HG03520 (cell line): ENCODE measurements around the gene PCP2.
A peak's percentile ranks its signal among the peaks of the same experiment; 100 is the strongest.

Experiments used
- ATAC-seq: cut with Tn5 transposase; IDR thresholded peaks from one replicate; pipeline ENCODE4 v1.9.1; 2021; ENCODE audit warnings: mild to moderate bottlenecking, moderate library complexity; ENCODE audit not compliant: unreplicated experiment

Gene PCP2

DNA sequence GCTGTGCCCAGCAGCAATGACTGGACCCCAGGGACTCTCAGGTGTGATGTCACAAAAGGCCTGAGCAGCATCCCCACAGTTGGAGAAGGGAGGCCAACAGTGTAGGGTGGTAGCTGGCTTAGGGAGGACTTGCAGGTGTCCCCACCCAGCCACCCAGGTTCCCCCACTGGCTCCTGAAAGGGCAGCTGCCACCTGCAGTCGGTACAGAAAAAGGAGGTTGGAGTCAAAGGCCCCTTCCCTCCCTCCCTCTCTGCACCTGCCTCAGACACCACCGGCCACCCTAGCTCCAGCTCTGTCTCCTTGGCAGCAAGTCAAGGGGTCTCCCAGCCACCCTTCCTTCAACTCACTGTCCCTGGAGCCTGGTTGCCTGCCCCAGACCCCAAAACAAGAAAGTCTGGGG, at the start of gene PCP2:
TSS of gene PCP2 (minus strand) at position 22 of the 400 bp plus-strand sequence. CDS start 262 bp downstream, outside the sequence.
- no peak for ATAC-seq

DNA sequence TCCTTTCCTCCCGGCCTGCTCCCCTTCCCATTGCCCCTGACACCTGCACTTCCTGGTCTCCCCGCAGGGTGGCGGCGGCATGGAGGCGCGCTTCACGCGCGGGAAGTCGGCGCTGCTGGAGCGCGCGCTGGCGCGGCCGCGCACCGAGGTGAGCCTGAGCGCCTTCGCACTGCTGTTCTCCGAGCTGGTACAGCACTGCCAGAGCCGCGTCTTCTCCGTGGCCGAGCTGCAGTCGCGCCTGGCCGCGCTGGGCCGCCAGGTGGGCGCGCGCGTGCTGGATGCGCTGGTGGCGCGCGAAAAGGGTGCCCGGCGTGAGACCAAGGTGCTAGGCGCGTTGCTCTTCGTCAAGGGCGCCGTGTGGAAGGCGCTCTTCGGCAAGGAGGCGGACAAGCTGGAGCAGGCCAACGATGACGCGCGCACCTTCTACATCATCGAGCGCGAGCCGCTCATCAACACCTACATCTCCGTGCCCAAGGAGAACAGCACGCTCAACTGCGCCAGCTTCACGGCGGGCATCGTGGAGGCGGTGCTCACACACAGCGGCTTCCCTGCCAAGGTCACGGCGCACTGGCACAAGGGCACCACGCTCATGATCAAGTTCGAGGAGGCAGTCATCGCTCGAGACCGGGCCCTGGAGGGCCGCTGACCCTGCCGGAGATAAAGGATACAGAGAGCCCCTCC, 48.8 kb upstream of the PCP2 start:
- ATAC-seq, result no peak

DNA sequence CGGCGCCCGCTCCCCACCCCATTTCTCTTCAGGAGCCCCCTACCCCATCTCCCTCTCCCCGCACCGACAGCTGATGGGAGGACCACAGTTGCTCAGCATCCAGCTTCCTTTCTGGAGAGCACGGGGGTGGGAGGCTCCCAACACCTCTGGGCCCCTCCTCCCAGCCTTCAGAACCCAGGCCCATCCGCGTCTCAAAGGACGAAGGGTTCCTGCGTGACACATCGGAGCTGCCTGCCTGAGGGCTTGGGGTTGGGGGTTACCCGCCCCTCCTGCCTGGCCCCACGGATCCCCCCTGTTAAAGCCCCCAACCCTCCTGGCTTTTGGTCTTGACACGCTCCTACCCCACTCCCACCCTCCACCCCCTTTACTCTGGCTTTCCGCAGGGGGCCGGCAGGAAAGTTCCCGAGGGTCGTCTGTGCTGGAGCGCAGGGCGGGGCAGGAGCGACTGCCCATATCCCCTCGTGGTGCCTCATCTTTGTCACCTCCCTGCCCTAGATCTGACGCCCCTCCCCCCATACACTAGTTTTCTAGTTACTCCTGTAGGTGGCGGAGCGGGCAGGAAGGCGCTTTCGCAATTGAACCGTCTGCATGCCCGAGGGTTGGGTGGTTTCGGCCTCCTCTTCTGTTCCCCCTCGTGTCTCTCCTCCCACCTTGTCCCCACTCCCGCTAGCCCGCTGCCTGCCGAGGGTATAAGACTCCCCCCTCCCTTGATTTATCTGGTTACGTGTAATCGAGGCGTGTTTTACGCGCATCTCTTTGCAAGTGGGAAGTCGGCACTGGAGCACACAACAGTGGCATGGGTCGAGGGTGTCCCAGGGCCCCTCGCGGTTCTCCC, 48.0 kb upstream of the PCP2 start:
- no peak for ATAC-seq

DNA sequence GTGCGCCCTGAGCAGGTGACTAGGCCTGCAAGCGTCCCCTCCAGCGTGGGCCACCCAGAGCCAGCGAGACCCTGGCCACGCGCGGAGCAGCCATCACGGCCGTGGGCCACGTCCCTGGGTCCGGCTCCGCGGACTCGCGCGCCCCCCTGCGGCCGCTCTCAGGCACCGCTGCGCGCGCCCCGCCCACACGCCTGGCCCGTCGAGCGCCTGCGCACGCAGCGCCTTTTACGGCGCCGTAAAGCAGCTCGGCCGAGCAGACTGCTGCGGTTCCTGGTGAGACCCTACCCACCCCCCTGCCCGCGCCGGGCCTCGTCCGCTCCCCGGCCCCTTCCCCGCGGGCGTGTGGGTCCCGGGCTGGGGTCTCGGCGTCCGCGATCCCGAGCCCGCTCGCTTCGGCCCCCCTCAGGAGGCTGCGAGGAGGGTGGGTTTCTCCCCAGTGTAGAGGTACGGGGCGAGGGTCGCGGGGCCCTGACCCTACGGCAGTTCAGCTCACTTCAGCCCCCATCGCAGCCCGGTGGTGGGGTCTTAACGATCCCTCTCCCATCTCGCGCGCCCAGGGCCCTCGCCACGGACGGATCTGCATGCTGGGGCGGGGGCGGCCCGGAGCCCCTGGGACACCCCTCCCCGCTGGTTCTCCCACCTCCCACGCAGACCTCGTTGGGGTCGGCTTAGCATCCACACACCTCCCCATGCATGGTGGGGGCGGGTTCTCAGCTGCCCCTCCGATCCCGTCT, 47.3 kb upstream of the PCP2 start, which contains the start of gene TRAPPC5:
TSS of gene TRAPPC5 (plus strand) at position 228 of the 734 bp plus-strand sequence. CDS start 1,421 bp downstream, outside the sequence.
- peak; percentile 44 for ATAC-seq

DNA sequence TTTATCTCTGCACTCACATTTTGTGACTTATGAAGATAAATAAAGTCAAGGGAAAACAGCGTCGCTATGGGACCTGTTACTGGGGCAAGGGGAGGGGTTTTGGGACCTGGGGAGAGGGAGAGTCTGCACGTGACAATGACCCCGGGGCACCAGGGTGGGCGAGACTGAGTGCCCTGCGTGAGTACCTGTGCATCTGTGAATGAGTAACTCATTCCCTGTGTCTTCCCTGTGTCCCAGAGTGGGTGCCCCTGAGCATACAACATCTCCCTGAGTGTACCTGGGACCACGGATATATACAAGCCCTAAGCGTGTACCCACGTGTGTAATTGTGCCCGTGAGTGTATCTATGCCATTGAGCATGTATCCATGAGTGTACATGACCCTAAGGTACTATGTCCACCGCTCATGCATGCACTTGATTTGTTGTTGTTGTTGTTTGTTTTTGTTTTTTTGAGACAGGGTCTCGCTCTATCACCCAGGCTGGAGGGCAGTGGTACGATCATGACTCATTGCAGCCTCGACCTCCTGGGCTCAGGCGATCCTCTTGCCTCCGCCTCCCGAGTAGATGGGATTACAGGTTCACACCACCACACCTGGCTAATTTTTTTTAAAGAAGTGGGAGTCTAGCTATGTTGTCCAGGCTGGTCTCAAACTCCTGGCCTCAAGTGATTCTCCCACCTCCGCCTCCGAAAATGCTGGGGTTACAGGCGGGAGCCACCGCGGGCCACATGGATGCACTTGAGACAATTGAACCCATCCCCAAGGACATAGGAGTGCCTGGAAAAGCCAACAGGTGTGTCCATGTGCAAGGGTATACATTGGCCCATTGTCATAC, 46.5 kb upstream of the PCP2 start:
- ATAC-seq, result no peak

DNA sequence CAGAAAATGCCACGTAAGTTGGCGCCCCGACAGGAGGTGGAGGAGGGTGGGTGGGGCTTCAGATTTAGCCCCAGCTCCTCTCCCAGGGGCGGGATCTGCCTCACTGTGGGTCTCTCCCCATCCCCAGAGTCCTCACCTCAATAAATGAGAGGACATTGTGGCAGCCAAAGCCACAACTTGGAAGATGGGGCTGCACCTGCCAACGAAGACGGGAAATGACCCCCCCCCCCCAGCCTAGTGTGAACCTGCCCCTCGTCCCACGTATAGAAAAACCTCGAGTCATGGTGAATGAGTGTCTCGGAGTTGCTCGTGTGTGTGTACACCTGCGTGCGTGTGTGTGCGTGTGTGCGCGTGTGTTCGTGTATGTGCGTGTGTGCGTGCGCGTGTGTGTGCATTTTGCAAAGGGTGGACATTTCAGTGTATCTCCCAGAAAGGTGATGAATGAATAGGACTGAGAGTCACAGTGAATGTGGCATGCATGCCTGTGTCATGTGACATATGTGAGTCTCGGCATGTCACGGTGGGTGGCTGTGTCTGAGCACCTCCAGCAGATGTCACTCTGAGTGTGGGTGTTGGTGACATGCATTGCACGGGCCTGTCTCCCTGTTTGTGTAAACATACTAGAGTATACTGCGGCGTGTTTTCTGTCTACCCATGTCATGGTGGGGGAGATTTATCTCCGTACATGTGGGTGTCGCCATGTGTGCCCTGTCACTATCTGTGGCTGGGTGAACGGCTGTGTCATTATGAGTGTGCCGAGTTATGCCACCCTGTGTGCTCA, 45.6 kb upstream of the PCP2 start:
- ATAC-seq, result no peak

DNA sequence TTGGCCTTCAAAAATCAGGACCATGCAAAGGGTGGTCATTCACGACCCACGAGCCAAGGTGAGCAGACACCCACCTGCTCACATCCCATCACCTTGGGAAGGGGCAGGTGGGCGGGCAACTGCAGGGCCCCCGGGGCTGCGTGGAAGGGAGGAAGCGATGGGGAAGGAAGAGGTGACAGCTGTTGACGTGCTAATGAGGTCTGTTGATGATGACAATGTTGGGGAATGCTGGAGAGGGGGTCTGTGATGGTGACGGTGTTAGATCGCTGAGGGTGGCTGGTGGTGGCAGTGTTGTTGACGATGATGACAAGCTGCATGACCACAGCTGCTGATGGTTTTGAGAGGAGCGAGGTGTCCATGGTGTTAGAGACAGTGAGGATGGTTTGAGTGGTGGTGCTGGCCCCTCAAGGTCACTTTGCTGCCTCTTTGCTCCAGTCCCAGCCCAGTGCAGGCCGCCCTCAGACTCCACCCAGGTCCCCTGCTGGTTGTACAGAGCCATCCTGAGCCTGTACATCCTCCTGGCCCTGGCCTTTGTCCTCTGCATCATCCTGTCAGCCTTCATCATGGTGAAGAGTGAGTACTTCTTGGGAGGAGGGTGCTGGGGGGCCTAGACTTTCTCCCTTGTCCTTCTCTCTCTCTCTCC, 44.3 kb upstream of the PCP2 start:
- ATAC-seq, result no peak

DNA sequence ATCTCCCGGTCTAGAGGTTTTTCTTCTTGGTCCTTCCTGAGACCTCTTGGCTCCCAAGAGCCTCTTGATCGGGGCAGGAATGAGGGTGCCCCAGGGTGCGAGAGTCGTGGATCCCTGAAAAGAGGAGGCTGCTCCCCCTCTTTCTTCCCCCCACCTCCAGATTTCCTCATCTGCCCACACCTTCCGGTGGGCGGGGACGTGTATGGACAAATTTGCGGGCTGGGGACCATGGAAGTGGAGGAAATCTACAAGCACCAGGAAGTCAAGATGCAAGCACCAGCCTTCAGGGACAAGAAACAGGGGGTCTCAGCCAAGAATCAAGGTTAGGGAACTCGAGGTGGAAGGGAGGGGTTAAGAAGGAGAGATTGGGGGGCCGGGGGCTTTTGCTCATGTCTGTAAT, 43.3 kb upstream of the PCP2 start, which contains the start of gene MCEMP1:
TSS of gene MCEMP1 (plus strand) at position 237 of the 400 bp plus-strand sequence. CDS start at position 268, 31 bp downstream.
- no peak for ATAC-seq

DNA sequence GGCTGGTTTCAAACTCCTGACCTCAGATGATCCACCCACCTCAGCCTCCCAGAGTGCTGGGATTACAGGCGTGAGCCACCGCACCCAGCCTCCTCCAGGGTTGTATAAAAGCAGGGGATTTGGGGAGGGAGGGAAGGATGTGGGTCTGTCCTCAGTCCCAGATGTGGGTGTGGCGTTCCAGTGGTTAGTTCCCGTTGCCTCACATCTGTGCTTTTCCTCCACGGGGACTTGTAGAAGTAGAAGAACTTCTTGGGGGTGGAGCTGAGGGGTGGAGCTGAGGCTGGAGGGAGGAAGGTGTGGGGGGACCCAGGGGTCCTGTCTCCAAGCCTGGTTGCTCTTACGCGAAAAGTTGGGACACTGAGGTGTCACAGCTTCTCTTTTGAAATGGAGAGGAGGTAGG, 42.9 kb upstream of the PCP2 start:
- ATAC-seq, result no peak

DNA sequence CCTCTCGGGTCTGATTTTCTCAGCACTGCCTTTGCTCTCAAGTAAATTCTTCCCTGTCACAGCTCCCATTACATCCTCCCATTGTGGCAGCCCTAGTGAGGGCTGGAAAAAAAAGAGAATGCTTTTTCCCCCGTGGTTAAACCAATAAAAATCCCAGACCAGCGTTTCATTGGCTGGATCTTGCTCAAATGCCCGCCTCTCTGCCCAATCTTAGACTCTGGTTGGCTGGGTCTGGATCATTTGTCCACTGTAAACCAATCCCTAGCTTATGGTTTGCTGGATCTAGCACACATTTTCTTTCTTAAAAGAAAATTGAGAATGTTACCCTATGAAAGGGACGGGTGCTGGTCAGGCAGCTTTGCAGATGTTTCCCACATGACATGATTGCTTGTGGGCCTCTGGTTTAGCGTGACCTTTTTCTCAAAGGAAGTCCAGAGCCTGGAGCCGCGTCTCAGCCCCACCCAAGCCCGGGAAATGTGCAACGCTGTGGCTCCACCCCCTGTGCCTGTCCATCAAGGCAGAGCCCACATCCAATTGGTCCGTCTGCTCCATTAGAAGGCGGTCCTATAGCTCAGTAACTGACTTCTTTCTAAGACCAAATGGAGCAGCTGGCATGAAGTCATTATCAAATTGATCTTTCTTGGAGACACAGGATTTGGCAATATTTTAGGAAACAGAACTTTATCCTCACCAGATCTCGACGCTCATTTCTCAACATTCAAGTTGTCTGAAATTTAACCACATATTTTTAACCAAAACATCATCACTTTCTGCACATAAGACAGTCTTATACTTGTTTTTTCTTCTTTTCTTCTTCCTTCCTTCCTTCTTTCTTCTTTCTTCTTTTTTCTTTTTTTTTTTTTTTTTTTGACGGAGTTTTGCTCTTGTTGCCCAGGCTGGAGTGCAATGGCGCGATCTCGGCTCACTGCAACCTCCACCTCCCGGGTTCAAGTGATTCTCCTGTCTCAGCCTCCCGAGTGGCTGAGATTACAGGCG, 40.8 kb upstream of the PCP2 start:
- no peak for ATAC-seq

DNA sequence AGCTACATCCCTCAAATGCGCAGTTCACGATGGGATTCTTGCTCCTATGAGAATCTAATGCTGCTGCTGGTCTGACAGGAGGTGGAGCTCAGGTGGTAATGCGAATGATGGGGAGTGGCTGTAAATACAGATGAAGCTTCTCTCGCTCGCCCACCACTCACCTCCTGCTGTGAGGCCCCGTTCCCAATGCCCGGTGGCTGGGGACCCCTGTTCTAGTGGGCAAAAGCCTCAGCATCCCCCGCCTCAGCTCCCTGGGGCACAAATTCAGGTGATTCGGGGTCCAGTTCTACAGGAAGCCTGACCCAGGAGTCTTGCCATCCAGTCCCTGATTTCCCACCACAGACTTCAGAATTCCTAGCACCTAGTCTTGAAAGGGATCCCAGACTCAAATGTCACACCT, 39.0 kb upstream of the PCP2 start:
- ATAC-seq, result no peak

DNA sequence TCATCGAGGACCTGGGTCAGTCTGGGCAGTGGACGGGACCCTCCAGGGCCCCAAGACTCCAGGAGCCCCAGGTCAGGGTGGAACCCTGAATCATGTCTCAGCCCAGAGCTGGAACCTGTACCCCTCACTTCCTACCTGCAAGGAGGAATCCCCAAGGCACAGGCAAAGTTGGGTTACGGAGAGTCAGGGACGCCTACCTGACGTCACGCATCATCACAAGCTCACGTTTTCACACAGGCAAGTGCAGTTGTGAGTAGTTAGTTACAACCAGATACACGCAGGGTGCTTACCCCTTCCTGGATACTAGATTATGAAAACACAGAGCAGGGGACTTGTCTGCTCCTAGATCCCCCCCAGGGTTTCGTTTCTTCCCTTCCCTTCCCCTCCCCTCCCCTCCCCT, 37.3 kb upstream of the PCP2 start:
- ATAC-seq, result no peak

DNA sequence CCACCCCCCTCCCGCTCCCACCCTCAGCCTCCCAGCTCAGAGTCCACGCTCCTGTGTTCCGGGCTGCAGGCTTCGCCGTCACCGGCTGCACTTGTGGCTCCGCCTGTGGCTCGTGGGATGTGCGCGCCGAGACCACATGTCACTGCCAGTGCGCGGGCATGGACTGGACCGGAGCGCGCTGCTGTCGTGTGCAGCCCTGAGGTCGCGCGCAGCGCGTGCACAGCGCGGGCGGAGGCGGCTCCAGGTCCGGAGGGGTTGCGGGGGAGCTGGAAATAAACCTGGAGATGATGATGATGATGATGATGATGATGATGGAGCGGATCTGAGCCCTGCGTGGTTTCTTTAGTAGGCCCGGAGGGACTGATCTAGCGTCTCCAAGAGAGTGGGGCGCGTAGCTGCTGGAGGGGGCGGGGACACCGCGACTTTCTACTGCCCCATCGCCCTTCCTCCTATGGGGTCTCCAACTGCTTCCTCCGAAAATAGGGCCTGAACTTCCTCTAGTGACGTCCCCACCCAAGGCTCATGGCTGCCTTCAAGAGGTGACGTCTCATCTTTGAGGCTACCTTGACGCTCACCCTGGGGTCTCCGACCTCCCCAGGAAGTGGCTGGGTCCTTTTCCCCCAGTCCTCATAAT, 36.7 kb upstream of the PCP2 start:
- no peak for ATAC-seq

DNA sequence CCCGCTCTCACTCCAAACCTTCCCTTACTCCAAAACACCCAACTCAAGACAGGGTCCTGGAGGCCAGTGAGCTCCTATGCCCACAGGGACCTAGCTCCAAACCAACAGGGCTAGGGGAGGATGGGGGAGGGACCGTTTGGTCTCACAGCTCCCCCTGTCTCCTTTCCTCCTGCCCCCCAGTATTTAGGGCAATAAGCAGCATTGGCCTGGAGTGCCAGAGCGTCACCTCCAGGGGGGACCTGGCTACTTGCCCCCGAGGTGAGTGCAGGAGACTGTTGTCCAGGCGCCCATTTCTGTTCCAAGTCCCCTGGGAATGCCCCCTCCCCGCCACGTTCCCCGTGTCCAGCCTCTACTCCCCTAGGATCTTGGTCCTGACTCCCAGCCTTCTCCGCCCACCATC, 36.1 kb upstream of the PCP2 start:
- no peak for ATAC-seq

DNA sequence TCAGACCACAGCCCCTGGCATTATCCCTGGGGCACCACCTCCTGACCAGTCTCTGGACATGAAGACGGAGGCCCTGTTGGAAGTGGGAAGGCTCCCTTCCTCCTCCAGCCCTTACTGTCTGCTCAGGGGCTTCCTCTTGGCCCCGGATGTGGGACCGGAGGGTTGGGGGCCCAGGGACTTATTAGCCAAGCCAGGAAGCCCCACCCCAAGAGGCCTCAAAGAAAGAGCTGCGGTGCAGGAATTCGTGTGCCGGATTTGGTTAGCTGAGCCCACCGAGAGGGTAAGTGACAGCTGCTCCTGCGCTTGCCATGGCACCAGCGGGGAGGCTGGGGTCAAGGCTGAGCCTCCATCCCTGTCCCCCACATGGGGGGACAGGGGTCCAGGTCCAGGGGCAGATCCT, 35.3 kb upstream of the PCP2 start, which contains the start of gene RETN:
TSS of gene RETN (plus strand) at position 208 of the 400 bp plus-strand sequence. CDS start 278 bp downstream, outside the sequence.
- ATAC-seq, result no peak

DNA sequence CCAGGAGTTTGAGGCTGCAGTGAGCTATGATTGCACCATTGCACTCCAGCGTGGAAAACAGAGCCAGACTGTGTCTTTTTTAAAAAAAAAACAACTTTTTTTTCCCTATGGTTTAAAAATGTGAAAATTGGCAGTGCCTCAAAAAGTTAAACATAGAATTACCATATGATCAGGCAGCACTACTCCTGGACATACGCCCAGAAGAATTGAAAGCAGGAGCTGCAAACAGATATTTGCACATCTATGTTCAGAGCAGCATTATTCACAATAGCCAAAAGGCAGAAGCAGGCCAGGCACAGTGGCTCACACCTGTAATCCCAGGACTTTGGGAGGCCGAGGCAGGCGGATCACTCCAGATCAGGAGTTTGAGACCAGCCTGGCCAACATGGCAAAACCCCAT, 31.6 kb upstream of the PCP2 start:
- ATAC-seq, result no peak

DNA sequence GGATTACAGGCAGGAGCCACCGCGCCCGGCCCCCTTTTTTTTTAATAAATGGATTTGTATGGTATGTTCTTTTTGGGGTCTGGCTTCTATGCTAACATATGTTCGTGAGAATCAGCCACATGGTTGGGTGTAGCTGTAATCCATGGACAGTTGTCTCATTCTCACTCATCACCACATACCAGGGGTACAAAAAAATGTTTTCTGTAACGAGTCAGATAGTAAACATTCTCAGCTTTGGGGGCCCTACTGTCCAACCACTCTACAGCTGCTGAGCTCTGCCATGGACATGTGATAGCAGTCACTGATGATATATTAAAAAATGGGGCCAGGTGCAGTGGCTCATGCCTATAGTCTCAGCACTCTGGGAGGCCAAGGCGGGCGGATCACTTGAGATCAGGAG, 30.2 kb upstream of the PCP2 start:
- no peak for ATAC-seq
